Transverse colon (tissue), 3 donors: ENCODE results near the gene SCGB3A1.

Experiments used
- CTCF ChIP-seq, 5 experiments: fragments of 200-600 bp in 3 of 5; fragments of 450-650 bp in 2 of 5; sonication (generic) in 3 of 5; IDR thresholded peaks; 1 replicate in 2 of 5; 2 replicates in 3 of 5; pipeline ENCODE4 v1.5.1; 2016 to 2017; ENCODE audit warnings: antibody characterized with exemption in 5 of 5, inconsistent platforms in 3 of 5, mild to moderate bottlenecking in 2 of 5, moderate library complexity in 1 of 5
- POLR2A ChIP-seq: fragments of 450-650 bp; IDR thresholded peaks from one replicate; pipeline ENCODE4 v1.6.1; 2016; ENCODE audit warnings: antibody characterized with exemption, mild to moderate bottlenecking, moderate library complexity

GRCh38 chr5:180626661-180627385, 35.5 kb upstream of the SCGB3A1 start:
- TF ChIP-seq CTCF (IDR thresholded peaks at IDR 0.05) (no peak), POLR2A (no peak)
